Aorta (tissue), 5 donors: Measurements from ENCODE around the gene HEY2. TPM values are rescaled to one million over a fixed set of nuclear protein-coding genes. Genes with fewer than 3 reads are reported as not detected.
"Not testable (repeated sequence)": the region's sequence is repeated elsewhere in the genome, so short reads cannot be mapped to it uniquely, and the experiment has no call there.

ENCODE experiments used
- ATAC-seq: fragments of 200-7000 bp; cut with Tn5 transposase; one replicate; pipeline ENCODE4 v1.9.1; 2022; ENCODE audit warnings: moderate library complexity; ENCODE audit not compliant: low FRiP score
- DNase-seq, 2 donors: peaks; one replicate each; pipeline ENCODE4 v3.0.0-alpha.2; 2020
- H3K27ac ChIP-seq, 2 donors: one replicate each; pipeline ENCODE4 v1.5.1; 2013; ENCODE audit warnings: low read length in 2 of 2, mild to moderate bottlenecking in 2 of 2, moderate library complexity in 2 of 2, control low read depth in 1 of 2, inconsistent platforms in 1 of 2, low read depth in 1 of 2
- H3K27me3 ChIP-seq, 2 donors: one replicate each; pipeline ENCODE4 v1.6.1; 2013; ENCODE audit warnings: control low read depth in 1 of 2, low read length in 1 of 2, mild to moderate bottlenecking in 1 of 2, moderate library complexity in 1 of 2; ENCODE audit not compliant: insufficient read depth in 2 of 2, control insufficient read depth in 1 of 2
- H3K36me3 ChIP-seq, 2 donors: one replicate each; pipeline ENCODE4 v1.6.1; 2013; ENCODE audit warnings: control low read depth in 1 of 2, low read length in 1 of 2, mild to moderate bottlenecking in 1 of 2; ENCODE audit not compliant: insufficient read depth in 2 of 2, control insufficient read depth in 1 of 2
- H3K4me1 ChIP-seq, 2 donors: one replicate each; pipeline ENCODE4 v1.6.1; 2013; ENCODE audit warnings: low read length in 2 of 2, control low read depth in 1 of 2, mild to moderate bottlenecking in 1 of 2, moderate library complexity in 1 of 2; ENCODE audit not compliant: insufficient read depth in 2 of 2, control insufficient read depth in 1 of 2
- H3K4me3 ChIP-seq, 2 donors: one replicate each; pipeline ENCODE4 v1.5.1; 2013; ENCODE audit warnings: low read length in 2 of 2, control low read depth in 1 of 2, mild to moderate bottlenecking in 1 of 2
- H3K9me3 ChIP-seq: one replicate; pipeline ENCODE4 v1.6.1; 2013; ENCODE audit warnings: mild to moderate bottlenecking, low read length; ENCODE audit not compliant: control insufficient read depth
- WGBS, 2 donors: extraction: QIAGEN DNeasy Blood & Tissue Kit; methylation state at CpG; one replicate each; pipeline ENCODE4 v1.1.7; 2013; 5-methylcytosine and 5-hydroxymethylcytosine counted together
- intact Hi-C, 2 donors: fragments of 100-400 bp; cut with DNase I; formaldehyde crosslinking; loops; one replicate each; pipeline versions ENCODE4 v1.14.2 to v1.15.0; 2022
- polyA plus RNA-seq, 2 donors: library from polyadenylated mRNA; stranded (reverse); fragments of 200-250 nt; gene quantifications; one replicate each; pipeline ENCODE4 v1.2.3, GENCODE V29; 2013
- total RNA-seq, 2 donors: library from RNA; stranded (reverse); fragmentation: NEBNext Ultra II Directional; extraction: Animal tissue kit (Norgen Biotek cat#: 25700); gene quantifications; one replicate each; pipeline ENCODE4 v1.2.1, GENCODE V29; 2021
- donor health status: healthy with polysubstance abuse.
- donor health status: Bipolar disorder and iron deficiency.
- donor health status: DM: no; HTN: no; CAD: no.
- donor health status: DM: no; HTN: no; CAD: no.
- donor health status: DM: yes; HTN: yes; CAD: no.

The HEY2 gene
- total and polyA plus RNA-seq, 4 donors = 19.1 to 46.1 (median 24.5) TPM

DNA sequence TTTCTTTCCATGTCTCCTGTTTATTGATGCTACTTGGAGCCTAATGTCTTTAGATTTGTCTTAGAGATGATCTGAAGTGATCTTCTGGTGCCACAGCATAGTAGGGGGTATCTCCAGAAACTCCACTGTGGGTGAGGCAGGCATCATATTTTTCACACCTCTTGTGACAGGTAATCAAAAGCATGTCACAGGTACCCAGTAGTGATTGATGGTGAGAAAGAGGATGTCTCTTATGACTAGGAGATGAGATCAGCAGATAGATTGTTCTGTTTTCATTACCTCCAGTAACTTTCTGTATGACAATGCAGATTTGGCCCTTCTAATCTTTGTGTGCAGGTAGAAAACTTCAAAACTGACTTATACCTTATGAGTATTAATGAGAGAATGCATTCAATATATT lies 54.8 kb downstream of the HEY2 start:
- H3K4me3 ChIP-seq = no peak overlapping the region

DNA sequence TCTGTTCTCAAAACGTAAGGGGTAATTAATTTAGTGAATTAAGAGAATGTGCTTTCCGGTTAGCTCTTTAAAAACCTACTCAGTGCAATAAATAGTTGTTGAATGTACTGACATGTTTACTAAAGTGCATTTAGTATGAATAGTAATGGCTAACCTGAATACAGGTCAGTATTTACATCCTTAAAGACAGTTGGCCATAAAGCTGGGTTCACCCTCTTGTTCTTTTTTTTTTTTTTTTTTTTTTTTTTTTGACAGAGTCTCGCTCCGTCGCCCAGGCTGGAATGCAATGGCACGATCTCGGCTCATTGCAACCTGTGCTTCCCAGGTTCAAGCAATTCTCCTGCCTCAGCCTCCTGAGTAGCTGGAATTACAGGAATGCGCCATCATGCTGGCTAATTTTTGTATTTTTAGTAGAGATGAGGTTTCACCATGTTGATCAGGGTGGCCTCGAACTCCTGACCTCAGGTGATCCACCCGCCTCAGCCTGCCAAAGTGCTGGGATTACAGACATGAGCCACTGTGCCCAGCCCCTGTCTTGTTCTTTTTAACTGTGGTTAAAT lies 55.5 kb downstream of the HEY2 start:
- H3K4me3 ChIP-seq, intact Hi-C loops, ATAC-seq, H3K4me1 ChIP-seq, H3K27ac ChIP-seq, H3K27me3 ChIP-seq, DNase-seq, H3K36me3 ChIP-seq, H3K9me3 ChIP-seq: not testable (repeated sequence)
- WGBS, 2 donors = 95 to 97% methylated on average over 10 of the region's 10 CpGs

More for the DNA sequence above, 54.8 kb downstream of the HEY2 start:
- DNase-seq = no peak
- intact Hi-C loops = no loop called here
- peaks cover 1% of the 10 kb centered on the region for H3K9me3 ChIP-seq
- H3K27ac ChIP-seq = no peak overlapping the region
- H3K4me1 ChIP-seq = peaks cover 0 to 3% of the 10 kb centered on the region in 2 donors
- H3K36me3 ChIP-seq = no peaks in the 10 kb centered on the region
- no peaks in the 10 kb centered on the region for H3K27me3 ChIP-seq
- no peak for ATAC-seq

DNA sequence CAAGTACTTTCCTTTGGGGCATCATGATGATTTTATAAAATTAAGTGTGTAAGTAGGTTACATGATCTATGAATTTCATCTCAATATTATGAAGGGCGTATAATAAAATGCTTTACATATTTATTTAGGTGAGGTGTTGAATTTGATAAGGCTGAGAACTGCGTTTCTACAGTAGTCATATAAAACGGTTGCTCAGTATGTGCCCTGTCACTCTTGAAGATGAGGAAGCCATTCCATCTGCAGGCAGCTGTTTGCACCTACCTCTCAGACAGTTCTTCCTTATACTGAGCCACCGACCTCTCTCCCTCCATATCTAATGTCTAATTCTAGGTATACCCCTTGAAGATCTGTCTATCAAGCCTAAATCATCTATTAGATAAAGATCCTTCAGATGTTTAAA lies 57.4 kb downstream of the HEY2 start:
- peaks cover 1% of the 10 kb centered on the region for H3K9me3 ChIP-seq
- WGBS, 2 donors = 86 to 88% methylated on average over 4 of the region's 4 CpGs
- no peak overlapping the region for H3K27ac ChIP-seq
- ATAC-seq = no peak
- no peaks in the 10 kb centered on the region for H3K36me3 ChIP-seq
- no peak for DNase-seq
- peaks cover 0 to 3% of the 10 kb centered on the region in 2 donors for H3K4me1 ChIP-seq
- intact Hi-C loops = no loop called here
- H3K4me3 ChIP-seq = no peak overlapping the region
- H3K27me3 ChIP-seq = no peaks in the 10 kb centered on the region

DNA sequence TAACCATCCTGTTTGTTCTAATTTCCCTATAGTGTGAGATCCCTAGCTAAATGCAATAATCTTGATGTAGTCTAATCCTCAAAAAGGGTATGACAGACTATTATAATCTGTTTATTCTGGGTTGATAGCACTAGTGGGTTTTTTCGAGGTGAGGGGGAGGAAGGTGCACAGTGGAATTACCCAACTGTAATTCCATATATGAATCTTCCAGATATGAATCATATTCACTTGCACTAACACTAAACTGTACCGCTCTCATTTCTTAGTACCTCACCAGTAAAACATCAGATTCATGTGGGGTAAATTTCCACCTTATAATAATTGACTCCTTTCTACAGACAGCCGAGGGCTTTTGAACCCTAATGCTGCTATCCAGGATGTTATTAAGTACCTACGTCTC lies 57.9 kb downstream of the HEY2 start:
- H3K27ac ChIP-seq = no peak overlapping the region
- H3K4me1 ChIP-seq = peaks cover 2 to 3% of the 10 kb centered on the region in 2 donors
- no peak overlapping the region for H3K4me3 ChIP-seq
- 88 to 90% methylated on average over 4 of the region's 4 CpGs for WGBS, 2 donors
- H3K27me3 ChIP-seq = no peaks in the 10 kb centered on the region
- no peaks in the 10 kb centered on the region for H3K36me3 ChIP-seq
- intact Hi-C loops = no loop called here
- peaks cover 1% of the 10 kb centered on the region for H3K9me3 ChIP-seq
- DNase-seq (no peak), ATAC-seq (no peak)

DNA sequence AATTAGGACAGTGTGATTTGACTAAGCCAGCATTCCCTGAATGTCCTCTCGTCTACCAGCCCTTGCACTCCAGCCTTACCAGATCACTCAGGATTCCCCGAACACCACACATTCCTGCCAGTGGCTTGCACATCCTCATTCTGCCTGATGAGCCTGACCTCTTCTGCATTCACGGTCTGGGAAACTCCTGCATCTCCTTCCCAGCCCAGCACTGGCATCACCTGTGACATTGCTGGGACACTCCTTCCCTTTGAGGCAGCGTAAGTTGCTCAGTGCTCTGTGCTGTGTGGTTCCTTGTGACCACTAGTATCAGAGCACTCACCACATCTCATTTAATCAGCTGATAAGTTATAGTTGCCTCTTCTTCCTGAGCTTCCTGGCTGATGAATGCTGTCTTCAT lies 58.6 kb downstream of the HEY2 start:
- peaks cover 1 to 2% of the 10 kb centered on the region in 2 donors for H3K4me1 ChIP-seq
- peaks cover 1% of the 10 kb centered on the region for H3K9me3 ChIP-seq
- intact Hi-C loops = no loop called here
- WGBS, 2 donors = 78 to 84% methylated on average over 4 of the region's 4 CpGs
- H3K27me3 ChIP-seq = no peaks in the 10 kb centered on the region
- ATAC-seq (no peak), DNase-seq (no peak)
- no peak overlapping the region for H3K27ac ChIP-seq
- no peak overlapping the region for H3K4me3 ChIP-seq
- no peaks in the 10 kb centered on the region for H3K36me3 ChIP-seq

DNA sequence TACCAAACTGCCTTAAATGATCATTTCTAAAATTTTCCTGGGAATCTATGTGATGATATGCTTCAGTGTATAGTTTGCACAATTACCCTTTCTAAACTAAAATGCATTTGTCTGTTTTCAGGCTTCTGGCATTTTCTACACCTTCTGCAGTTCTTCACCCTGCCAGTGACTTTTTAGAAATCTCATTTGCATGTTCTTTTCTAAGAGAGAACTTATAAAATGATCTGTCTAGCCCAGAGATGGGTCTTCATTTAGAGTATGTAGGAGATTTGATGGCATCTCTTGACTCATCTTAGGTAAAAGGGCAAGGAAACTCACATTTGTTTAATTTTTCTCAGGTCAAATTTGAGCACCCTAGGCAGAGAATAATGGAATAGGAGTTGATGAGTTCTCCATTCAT lies 59.2 kb downstream of the HEY2 start:
- DNase-seq (no peak), ATAC-seq (no peak)
- H3K4me1 ChIP-seq = peaks cover 0 to 2% of the 10 kb centered on the region in 2 donors
- no peak overlapping the region for H3K27ac ChIP-seq
- peaks cover 1% of the 10 kb centered on the region for H3K9me3 ChIP-seq
- no peaks in the 10 kb centered on the region for H3K27me3 ChIP-seq
- intact Hi-C loops = no loop called here
- no peak overlapping the region for H3K4me3 ChIP-seq
- no peaks in the 10 kb centered on the region for H3K36me3 ChIP-seq

DNA sequence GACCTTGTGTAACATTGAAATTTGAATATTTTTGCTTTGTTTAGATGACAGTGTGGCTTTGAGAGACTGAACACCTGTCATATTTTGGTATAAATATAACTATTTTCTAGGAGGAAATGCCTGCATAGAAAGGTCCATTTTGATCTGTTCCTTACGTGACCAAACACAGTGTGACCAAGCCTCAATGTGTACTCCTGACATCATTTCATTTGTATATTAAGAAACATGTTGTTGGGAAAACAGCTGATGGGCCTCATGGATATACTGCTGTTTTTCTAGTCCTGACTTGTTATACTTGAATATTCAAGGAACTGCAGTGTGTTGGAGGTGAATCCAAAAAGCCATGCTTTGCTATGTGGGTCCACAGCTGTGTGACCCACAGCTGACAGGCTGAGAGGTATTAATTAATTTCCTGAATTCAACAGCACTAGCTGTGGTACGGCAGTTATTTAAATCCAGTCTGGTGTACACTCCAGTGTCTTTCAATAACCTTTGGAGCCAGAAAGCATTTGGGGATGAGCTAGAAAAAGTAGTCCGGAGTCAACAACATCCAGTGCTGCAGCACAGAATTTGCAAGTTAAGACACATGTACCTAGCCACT lies 60.2 kb downstream of the HEY2 start:
- Histone ChIP-seq H3K36me3 (no peaks in the 10 kb centered on the region), H3K27me3 (no peaks in the 10 kb centered on the region), H3K4me3 (no peak overlapping the region), H3K9me3 (peaks cover 1% of the 10 kb centered on the region), H3K27ac (no peak overlapping the region), H3K4me1 (peaks cover 2% of the 10 kb centered on the region in 2 donors)
- ATAC-seq (no peak), DNase-seq (no peak)
- 93 to 94% methylated on average over 3 of the region's 3 CpGs for WGBS, 2 donors
- intact Hi-C loops = no loop called here

DNA sequence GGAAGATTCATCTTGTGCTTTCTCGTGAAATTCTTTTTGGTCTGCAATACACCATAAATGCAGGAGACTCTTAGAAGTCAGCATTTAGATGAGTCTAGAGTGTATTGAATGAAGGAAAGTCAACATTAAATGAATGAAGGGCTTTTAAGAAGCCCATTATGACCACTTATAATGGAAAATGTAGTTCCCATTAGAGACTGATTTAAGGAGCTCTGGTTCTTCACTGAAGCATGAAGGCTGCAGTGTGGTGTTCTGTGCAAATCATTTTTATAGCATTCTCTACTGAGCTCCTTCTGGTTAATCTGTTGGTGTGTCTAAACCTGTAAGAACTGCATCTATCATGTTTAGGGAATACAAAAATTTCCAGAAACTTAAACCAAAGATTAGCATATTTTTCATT lies 61.0 kb downstream of the HEY2 start:
- ATAC-seq (no peak), DNase-seq (no peak)
- H3K36me3 ChIP-seq = no peaks in the 10 kb centered on the region
- WGBS, 2 donors = 87 to 94% methylated on average over 1 of the region's 1 CpG
- peaks cover 2% of the 10 kb centered on the region in 2 donors for H3K4me1 ChIP-seq
- H3K27me3 ChIP-seq = no peaks in the 10 kb centered on the region
- H3K9me3 ChIP-seq = peaks cover 1% of the 10 kb centered on the region
- intact Hi-C loops = no loop called here
- H3K4me3 ChIP-seq = no peak overlapping the region
- H3K27ac ChIP-seq = no peak overlapping the region
